Vagina (tissue), 2 donors: Measurements from ENCODE around the gene RHCG.

Experiments
- POLR2A ChIP-seq, 2 donors: fragments of 450-650 bp; IDR thresholded peaks; one replicate each; pipeline ENCODE4 v1.6.1; 2017; ENCODE audit warnings: antibody characterized with exemption in 2 of 2, mild to moderate bottlenecking in 2 of 2, moderate library complexity in 2 of 2
- POLR2AphosphoS5 ChIP-seq, 2 donors: sonication (generic); formaldehyde crosslinking; IDR thresholded peaks; one replicate each; pipeline ENCODE4 v1.9.0; 2017; ENCODE audit warnings: antibody characterized with exemption in 2 of 2, mild to moderate bottlenecking in 2 of 2, low read depth in 1 of 2; ENCODE audit not compliant: insufficient read depth in 1 of 2
- TF ChIP-seq, protein P1 (sequence below), 3 experiments: fragments of 450-650 bp in 2 of 3; fragments of 200-600 bp in 1 of 3; sonication (generic) in 1 of 3; IDR thresholded peaks; one replicate each; pipeline ENCODE4 v1.5.1; 2017 to 2019; ENCODE audit warnings: antibody characterized with exemption in 3 of 3, mild to moderate bottlenecking in 2 of 3, moderate library complexity in 2 of 3

DNA sequence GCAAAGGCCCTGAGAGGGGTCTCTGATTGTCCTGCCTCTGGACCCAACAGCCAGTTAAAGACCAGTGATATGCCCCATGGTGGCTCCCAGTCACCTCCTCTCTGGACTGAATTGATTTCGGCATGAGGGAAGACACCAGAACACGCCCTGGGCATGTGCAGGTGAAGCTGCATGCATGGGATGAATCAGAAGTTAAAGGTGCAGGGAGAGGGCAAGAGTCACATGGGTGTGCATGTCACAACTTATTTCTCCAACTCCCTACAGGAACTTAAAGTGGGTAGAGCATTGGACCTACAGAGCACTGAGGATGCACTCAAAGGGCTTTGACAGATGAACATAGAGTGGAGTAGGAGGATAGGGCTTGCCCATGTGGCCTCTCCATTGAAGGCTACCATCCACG is 16.9 kb upstream of the RHCG start:
- TF ChIP-seq, protein P1, sequence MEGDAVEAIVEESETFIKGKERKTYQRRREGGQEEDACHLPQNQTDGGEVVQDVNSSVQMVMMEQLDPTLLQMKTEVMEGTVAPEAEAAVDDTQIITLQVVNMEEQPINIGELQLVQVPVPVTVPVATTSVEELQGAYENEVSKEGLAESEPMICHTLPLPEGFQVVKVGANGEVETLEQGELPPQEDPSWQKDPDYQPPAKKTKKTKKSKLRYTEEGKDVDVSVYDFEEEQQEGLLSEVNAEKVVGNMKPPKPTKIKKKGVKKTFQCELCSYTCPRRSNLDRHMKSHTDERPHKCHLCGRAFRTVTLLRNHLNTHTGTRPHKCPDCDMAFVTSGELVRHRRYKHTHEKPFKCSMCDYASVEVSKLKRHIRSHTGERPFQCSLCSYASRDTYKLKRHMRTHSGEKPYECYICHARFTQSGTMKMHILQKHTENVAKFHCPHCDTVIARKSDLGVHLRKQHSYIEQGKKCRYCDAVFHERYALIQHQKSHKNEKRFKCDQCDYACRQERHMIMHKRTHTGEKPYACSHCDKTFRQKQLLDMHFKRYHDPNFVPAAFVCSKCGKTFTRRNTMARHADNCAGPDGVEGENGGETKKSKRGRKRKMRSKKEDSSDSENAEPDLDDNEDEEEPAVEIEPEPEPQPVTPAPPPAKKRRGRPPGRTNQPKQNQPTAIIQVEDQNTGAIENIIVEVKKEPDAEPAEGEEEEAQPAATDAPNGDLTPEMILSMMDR (IDR thresholded peaks at IDR 0.05): no peak
- TF ChIP-seq POLR2A (IDR thresholded peaks at IDR 0.05) (no peak), POLR2AphosphoS5 (IDR thresholded peaks at IDR 0.05; ENCODE audit: insufficient read depth in 1 of 2, low read depth in 1 of 2) (peak in 1 of 2 donors; percentile 45)
